IMR-90 (cell line): ENCODE results near the gene TOR3A.

ENCODE experiments used
- POLR2A ChIP-seq: IDR thresholded peaks from 2 replicates; pipeline ENCODE4 v1.6.1; 2012; ENCODE audit warnings: mild to moderate bottlenecking, low read depth, low read length
- RCOR1 ChIP-seq: IDR thresholded peaks from 2 replicates; pipeline ENCODE4 v1.6.1; 2012; ENCODE audit warnings: mild to moderate bottlenecking, low read length, improper control_type of control experiment; ENCODE audit not compliant: insufficient replicate concordance
- TF ChIP-seq, protein P1 (sequence below): conservative IDR thresholded peaks from 2 replicates; pipeline ENCODE4 v1.5.1; 2012; ENCODE audit warnings: mild to moderate bottlenecking, low read depth, low read length, improper control_type of control experiment

GRCh38 chr1:179053486-179053885 is 28.4 kb upstream of the TOR3A start:
- TF ChIP-seq, protein P1, sequence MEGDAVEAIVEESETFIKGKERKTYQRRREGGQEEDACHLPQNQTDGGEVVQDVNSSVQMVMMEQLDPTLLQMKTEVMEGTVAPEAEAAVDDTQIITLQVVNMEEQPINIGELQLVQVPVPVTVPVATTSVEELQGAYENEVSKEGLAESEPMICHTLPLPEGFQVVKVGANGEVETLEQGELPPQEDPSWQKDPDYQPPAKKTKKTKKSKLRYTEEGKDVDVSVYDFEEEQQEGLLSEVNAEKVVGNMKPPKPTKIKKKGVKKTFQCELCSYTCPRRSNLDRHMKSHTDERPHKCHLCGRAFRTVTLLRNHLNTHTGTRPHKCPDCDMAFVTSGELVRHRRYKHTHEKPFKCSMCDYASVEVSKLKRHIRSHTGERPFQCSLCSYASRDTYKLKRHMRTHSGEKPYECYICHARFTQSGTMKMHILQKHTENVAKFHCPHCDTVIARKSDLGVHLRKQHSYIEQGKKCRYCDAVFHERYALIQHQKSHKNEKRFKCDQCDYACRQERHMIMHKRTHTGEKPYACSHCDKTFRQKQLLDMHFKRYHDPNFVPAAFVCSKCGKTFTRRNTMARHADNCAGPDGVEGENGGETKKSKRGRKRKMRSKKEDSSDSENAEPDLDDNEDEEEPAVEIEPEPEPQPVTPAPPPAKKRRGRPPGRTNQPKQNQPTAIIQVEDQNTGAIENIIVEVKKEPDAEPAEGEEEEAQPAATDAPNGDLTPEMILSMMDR: no peak
- no peak for TF ChIP-seq RCOR1
- no peak for TF ChIP-seq POLR2A
